Right lobe of liver (tissue), 6 donors: ENCODE data around the gene FHIP1B. TPM values are rescaled to one million over a fixed set of nuclear protein-coding genes. Genes with fewer than 3 reads are reported as not detected.

Source experiments
- ATAC-seq, 4 donors: fragments of 200-7000 bp; cut with Tn5 transposase; one replicate each; pipeline ENCODE4 v1.9.1; 2020; ENCODE audit warnings: mild to moderate bottlenecking in 4 of 4, moderate library complexity in 4 of 4
- DNase-seq, 3 donors: peaks; one replicate each; pipeline ENCODE4 v3.0.0-alpha.2; 2020
- H3K27ac ChIP-seq, 3 donors: fragments of 200-600 bp; one replicate each; pipeline ENCODE4 v1.8.0; 2022
- H3K27me3 ChIP-seq, 2 donors: fragments of 200-600 bp; one replicate each; pipeline ENCODE4 v1.8.0; 2022
- H3K36me3 ChIP-seq, 4 donors: fragments of 200-600 bp; sonication (generic) in 1 of 4; one replicate each; pipeline versions ENCODE4 v1.5.1 to v1.8.0; 2017 to 2022; ENCODE audit warnings: control low read depth in 1 of 4
- H3K4me1 ChIP-seq, 4 donors: fragments of 200-600 bp; sonication (generic) in 1 of 4; one replicate each; pipeline versions ENCODE4 v1.5.1 to v1.8.0; 2017 to 2022; ENCODE audit warnings: control low read depth in 1 of 4
- H3K4me3 ChIP-seq, 3 donors: fragments of 200-600 bp; one replicate each; pipeline ENCODE4 v1.8.0; 2022
- H3K9me3 ChIP-seq, 4 donors: fragments of 200-600 bp; sonication (generic) in 1 of 4; one replicate each; pipeline versions ENCODE4 v1.5.1 to v1.8.0; 2017 to 2022; ENCODE audit warnings: control low read depth in 1 of 4
- POLR2A ChIP-seq: fragments of 450-650 bp; IDR thresholded peaks from one replicate; pipeline ENCODE4 v1.6.1; 2017; ENCODE audit warnings: antibody characterized with exemption, mild to moderate bottlenecking
- WGBS: methylation state at CpG from one replicate; pipeline ENCODE4 v1.1.6; 2018; ENCODE audit warnings: low coverage, low lambda C conversion rate; ENCODE audit not compliant: insufficient coverage; ENCODE audit errors: missing lambda C conversion rate; 5-methylcytosine and 5-hydroxymethylcytosine counted together
- intact Hi-C, 2 donors: fragments of 100-400 bp; cut with DNase I; formaldehyde crosslinking; loops; one replicate each; pipeline versions ENCODE4 v1.11.2 to v1.14.1; 2022
- total RNA-seq, 6 experiments: library from RNA; depleted of rRNA in 2 of 6; stranded (reverse); fragments of >200 nt in 2 of 6; fragmentation: NEBNext Ultra II Directional in 3 of 6; extraction: Animal tissue kit (Norgen Biotek cat#: 25700) in 3 of 6; gene quantifications; one replicate each; pipeline versions ENCODE4 v1.1.0 to v1.2.4, GENCODE V29; 2016 to 2023
- TF ChIP-seq, protein P1 (sequence below), 4 donors: fragments of 200-600 bp in 3 of 4; fragments of 450-650 bp in 1 of 4; IDR thresholded peaks; one replicate each; pipeline versions ENCODE4 v1.5.1 to v1.8.0; 2016 to 2022; ENCODE audit warnings: antibody characterized with exemption in 4 of 4, mild to moderate bottlenecking in 2 of 4
- donor health status: DM: no; HTN: yes; CAD: no.
- donor health status: DM: no; HTN: no; CAD: no.
- donor health status: DM: no; HTN: no; CAD: no.
- donor health status: DM: no; HTN: yes; CAD: no.
- donor health status: DM: no; HTN: yes; CAD: no.

Gene FHIP1B
- total RNA-seq, 6 experiments from 2014 or later = 20.3 to 37.5 (median 27.8) TPM

DNA sequence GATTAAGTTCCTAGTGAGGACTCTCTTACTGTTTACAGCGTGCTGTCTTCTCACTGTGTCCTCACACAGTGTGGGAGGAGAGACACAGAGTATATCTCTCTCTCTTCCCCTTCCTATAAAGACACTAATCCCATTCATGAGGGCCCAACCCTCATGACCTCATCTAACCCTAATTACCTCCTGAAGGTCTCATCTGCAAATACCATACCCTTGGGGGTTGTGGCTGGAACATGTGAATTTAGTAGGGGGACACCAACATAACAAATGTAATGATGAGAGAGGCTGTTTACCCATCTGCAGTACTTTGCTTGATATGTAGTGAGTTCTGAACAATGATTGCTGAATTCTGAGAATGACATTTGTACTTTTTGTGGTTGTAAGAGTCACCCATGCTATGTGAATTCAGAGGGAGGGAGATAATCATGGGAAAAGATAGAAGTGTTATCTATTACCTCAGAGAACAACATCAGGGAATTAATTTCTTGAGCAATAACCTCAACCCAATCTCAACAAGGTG lies 40.3 kb downstream of the FHIP1B start:
- ATAC-seq = no peak
- intact Hi-C loops = no loop called here
- no peak overlapping the region for H3K4me3 ChIP-seq
- no peaks in the 10 kb centered on the region for H3K27me3 ChIP-seq
- DNase-seq = no peak
- H3K27ac ChIP-seq = no peak overlapping the region
- no peaks in the 10 kb centered on the region for H3K4me1 ChIP-seq
- WGBS = 33% methylated on average over 1 of the region's 1 CpG
- no peaks in the 10 kb centered on the region for H3K36me3 ChIP-seq
- no peaks in the 10 kb centered on the region for H3K9me3 ChIP-seq
- no peak for TF ChIP-seq POLR2A
- TF ChIP-seq, protein P1, sequence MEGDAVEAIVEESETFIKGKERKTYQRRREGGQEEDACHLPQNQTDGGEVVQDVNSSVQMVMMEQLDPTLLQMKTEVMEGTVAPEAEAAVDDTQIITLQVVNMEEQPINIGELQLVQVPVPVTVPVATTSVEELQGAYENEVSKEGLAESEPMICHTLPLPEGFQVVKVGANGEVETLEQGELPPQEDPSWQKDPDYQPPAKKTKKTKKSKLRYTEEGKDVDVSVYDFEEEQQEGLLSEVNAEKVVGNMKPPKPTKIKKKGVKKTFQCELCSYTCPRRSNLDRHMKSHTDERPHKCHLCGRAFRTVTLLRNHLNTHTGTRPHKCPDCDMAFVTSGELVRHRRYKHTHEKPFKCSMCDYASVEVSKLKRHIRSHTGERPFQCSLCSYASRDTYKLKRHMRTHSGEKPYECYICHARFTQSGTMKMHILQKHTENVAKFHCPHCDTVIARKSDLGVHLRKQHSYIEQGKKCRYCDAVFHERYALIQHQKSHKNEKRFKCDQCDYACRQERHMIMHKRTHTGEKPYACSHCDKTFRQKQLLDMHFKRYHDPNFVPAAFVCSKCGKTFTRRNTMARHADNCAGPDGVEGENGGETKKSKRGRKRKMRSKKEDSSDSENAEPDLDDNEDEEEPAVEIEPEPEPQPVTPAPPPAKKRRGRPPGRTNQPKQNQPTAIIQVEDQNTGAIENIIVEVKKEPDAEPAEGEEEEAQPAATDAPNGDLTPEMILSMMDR (IDR thresholded peaks at IDR 0.05) = no peak

DNA sequence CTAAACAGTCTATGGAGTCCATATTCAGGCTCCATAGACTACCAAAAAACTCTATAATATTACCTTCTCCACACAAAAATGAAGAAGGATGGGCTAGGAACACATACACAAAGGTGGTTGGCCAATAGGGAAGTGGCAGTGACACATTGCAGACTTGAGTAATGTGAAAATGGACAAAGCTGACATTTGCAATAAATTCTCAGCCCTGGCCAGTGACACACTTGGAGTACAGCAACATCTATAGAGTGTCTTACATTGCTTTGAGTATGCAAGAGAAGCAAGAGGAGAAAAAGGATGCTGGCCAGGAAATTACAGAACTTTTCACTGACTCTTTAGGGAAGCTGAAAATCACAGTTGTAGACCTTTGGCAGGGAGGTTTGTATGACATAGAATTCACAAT lies 42.7 kb downstream of the FHIP1B start:
- ATAC-seq (peak in 1 of 4 donors; percentile 11), DNase-seq (no peak)
- no peak for TF ChIP-seq POLR2A
- TF ChIP-seq, protein P1 (IDR thresholded peaks at IDR 0.05) = no peak
- Histone ChIP-seq H3K27me3 (no peaks in the 10 kb centered on the region), H3K9me3 (no peaks in the 10 kb centered on the region), H3K36me3 (no peaks in the 10 kb centered on the region), H3K4me3 (no peak overlapping the region), H3K4me1 (no peaks in the 10 kb centered on the region), H3K27ac (no peak overlapping the region)
- intact Hi-C loops = no loop called here

DNA sequence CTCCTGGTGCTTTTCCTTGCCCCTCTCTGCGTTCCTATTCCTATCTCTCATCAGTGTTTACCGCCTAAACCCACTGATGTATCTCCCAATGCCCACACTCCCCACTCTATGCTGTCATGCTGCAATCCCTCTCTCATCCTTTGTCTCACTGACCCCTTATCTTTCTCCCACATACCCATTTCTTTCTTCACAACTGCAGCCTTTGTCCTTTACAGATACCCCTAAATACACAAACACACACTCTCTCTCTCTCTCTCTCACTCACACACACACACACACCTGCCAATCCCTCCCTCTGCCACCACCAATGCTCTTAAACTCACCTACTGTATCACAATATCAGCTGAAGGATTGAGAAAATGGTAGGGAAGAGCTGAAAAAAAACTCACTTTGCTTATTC lies 59.0 kb downstream of the FHIP1B start:
- Histone ChIP-seq H3K27me3 (no peaks in the 10 kb centered on the region), H3K9me3 (no peaks in the 10 kb centered on the region), H3K4me3 (no peak overlapping the region), H3K27ac (no peak overlapping the region), H3K36me3 (no peaks in the 10 kb centered on the region), H3K4me1 (no peaks in the 10 kb centered on the region)
- 71% methylated on average over 2 of the region's 2 CpGs for WGBS
- intact Hi-C loops = no loop called here
- ATAC-seq (no peak), DNase-seq (no peak)
- TF ChIP-seq, protein P1 (IDR thresholded peaks at IDR 0.05) = no peak

DNA sequence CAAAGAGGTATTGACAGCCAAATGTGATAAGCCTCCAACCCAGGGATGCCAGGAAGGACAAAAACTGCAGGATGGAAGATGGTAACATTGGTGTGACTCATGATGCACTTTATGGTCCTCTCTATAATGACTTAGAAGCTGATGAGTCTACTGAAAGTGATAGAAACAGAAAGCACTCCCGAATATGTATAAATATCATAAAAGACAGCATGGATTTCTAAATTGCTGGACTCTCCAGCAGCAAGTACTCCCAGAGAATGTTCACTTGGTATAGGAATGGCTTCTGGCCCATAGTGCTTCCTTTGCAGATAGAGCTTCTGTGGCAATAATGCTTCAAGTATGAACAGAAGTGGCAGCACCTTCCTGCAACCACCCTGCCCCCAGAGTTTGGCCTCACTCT lies 64.2 kb downstream of the FHIP1B start, which contains the start of gene OR52B2:
TSS of gene OR52B2 (minus strand) at position 101 of the 400 bp plus-strand sequence. CDS start at position 101, 0 bp downstream.
- Histone ChIP-seq H3K4me1 (no peaks in the 10 kb centered on the region), H3K4me3 (no peak within 1 kb of the TSS), H3K27ac (no peak within 1 kb of the TSS), H3K36me3 (no peaks in the 10 kb centered on the region), H3K27me3 (no peaks in the 10 kb centered on the region), H3K9me3 (no peaks in the 10 kb centered on the region)
- no peak for TF ChIP-seq POLR2A
- TF ChIP-seq, protein P1 (IDR thresholded peaks at IDR 0.05) = no peak
- intact Hi-C loops = no loop called here
- ATAC-seq = no peak
- no CpG with 5 or more reads among the region's 1 CpG for WGBS
- no peak for DNase-seq

Other genes starting within 250 kb of the FHIP1B start
- not detected for gene OR52L1, start 247.7 kb downstream of the FHIP1B start, total RNA-seq
- gene OR56A4, start 227.7 kb downstream of the FHIP1B start, total RNA-seq = under 1 TPM in 1 of 6 experiments, not detected in 5; 0.04 TPM
- not detected for gene OR56A1, start 203.9 kb downstream of the FHIP1B start, total RNA-seq
- gene OR56B4, start 127.0 kb downstream of the FHIP1B start, total RNA-seq = not detected
- gene OR52B2, start 64.3 kb downstream of the FHIP1B start, total RNA-seq = under 1 TPM in 1 of 6 experiments, not detected in 5; 0.20 TPM
- not detected for gene OR52W1, start 35.4 kb downstream of the FHIP1B start, total RNA-seq
- gene C11orf42, start 29.1 kb downstream of the FHIP1B start, total RNA-seq = not detected
- gene CNGA4, start 4.5 kb upstream of the FHIP1B start, total RNA-seq = under 1 TPM in 1 of 6 experiments, not detected in 5; 0.25 TPM
- gene CCKBR, start 25.2 kb upstream of the FHIP1B start, total RNA-seq = not detected
- gene CAVIN3, start 85.9 kb upstream of the FHIP1B start, total RNA-seq = 10 to 100 TPM in 1 of 6 experiments, 1 to 10 TPM in 5; 2.6 to 11.2 (median 4.1) TPM
- gene SMPD1, start 155.8 kb upstream of the FHIP1B start, total RNA-seq = 10 to 100 TPM; 45.3 to 77.9 (median 57.3) TPM
- 1 to 10 TPM; 3.3 to 5.6 (median 3.8) TPM for gene APBB1, start 184.5 kb upstream of the FHIP1B start, total RNA-seq
- gene HPX, start 206.4 kb upstream of the FHIP1B start, total RNA-seq = 1,000 to 10,000 TPM; 3,555 to 5,250 (median 4,456) TPM
- gene TRIM3, start 239.3 kb upstream of the FHIP1B start, total RNA-seq = 1 to 10 TPM; 5.0 to 8.9 (median 6.7) TPM
- 10 to 100 TPM; 14.6 to 33.3 (median 23.1) TPM for gene ARFIP2, start 246.7 kb upstream of the FHIP1B start, total RNA-seq
- gene TIMM10B, start 246.9 kb upstream of the FHIP1B start, total RNA-seq = 10 to 100 TPM; 10.3 to 33.9 (median 14.1) TPM